ENCODE results near the gene SCUBE3.

Gene SCUBE3

GRCh38 chr6:35173044-35173426 is 40.7 kb upstream of the SCUBE3 start:
- no peaks in the 10 kb centered on the region for H3K36me3 ChIP-seq (ENCODE audit: control insufficient read depth in 1 of 2, insufficient read depth in 2 of 2, low read length in 2 of 2)
- no peaks in the 10 kb centered on the region for H3K9me3 ChIP-seq (ENCODE audit: control insufficient read depth in 1 of 2, low read length in 2 of 2)
- no peak overlapping the region for H3K4me3 ChIP-seq (ENCODE audit: low read depth in 1 of 2, low read length in 2 of 2)
- H3K4me1 ChIP-seq (ENCODE audit: control insufficient read depth in 1 of 2, insufficient read depth in 2 of 2, low read length in 2 of 2) = no peaks in the 10 kb centered on the region
- H3K27me3 ChIP-seq (ENCODE audit: control insufficient read depth in 1 of 2, insufficient read depth in 2 of 2, low read length in 2 of 2) = no peaks in the 10 kb centered on the region
- no peak overlapping the region for H3K27ac ChIP-seq (ENCODE audit: low read depth, low read length)
- H3K9ac ChIP-seq (ENCODE audit: low read depth in 1 of 2, low read length in 2 of 2) = no peak overlapping the region

- Histone ChIP-seq H3K9ac (ENCODE audit: low read depth in 1 of 2, low read length in 2 of 2) (no peak overlapping the region), H3K9me3 (ENCODE audit: control insufficient read depth in 1 of 2, low read length in 2 of 2) (no peaks in the 10 kb centered on the region), H3K27ac (ENCODE audit: low read depth, low read length) (no peak overlapping the region), H3K27me3 (ENCODE audit: control insufficient read depth in 1 of 2, insufficient read depth in 2 of 2, low read length in 2 of 2) (no peaks in the 10 kb centered on the region), H3K36me3 (ENCODE audit: control insufficient read depth in 1 of 2, insufficient read depth in 2 of 2, low read length in 2 of 2) (no peaks in the 10 kb centered on the region), H3K4me3 (ENCODE audit: low read depth in 1 of 2, low read length in 2 of 2) (no peak overlapping the region), H3K4me1 (ENCODE audit: control insufficient read depth in 1 of 2, insufficient read depth in 2 of 2, low read length in 2 of 2) (no peaks in the 10 kb centered on the region)
These were observed 40.2 kb upstream of the SCUBE3 start for GRCh38 chr6:35173427-35174087.

GRCh38 chr6:35174088-35174434 is 39.7 kb upstream of the SCUBE3 start:
- Histone ChIP-seq H3K27me3 (ENCODE audit: control insufficient read depth in 1 of 2, insufficient read depth in 2 of 2, low read length in 2 of 2) (no peaks in the 10 kb centered on the region), H3K36me3 (ENCODE audit: control insufficient read depth in 1 of 2, insufficient read depth in 2 of 2, low read length in 2 of 2) (no peaks in the 10 kb centered on the region), H3K27ac (ENCODE audit: low read depth, low read length) (no peak overlapping the region), H3K4me1 (ENCODE audit: control insufficient read depth in 1 of 2, insufficient read depth in 2 of 2, low read length in 2 of 2) (no peaks in the 10 kb centered on the region), H3K9me3 (ENCODE audit: control insufficient read depth in 1 of 2, low read length in 2 of 2) (no peaks in the 10 kb centered on the region), H3K4me3 (ENCODE audit: low read depth in 1 of 2, low read length in 2 of 2) (no peak overlapping the region), H3K9ac (ENCODE audit: low read depth in 1 of 2, low read length in 2 of 2) (no peak overlapping the region)

DNA sequence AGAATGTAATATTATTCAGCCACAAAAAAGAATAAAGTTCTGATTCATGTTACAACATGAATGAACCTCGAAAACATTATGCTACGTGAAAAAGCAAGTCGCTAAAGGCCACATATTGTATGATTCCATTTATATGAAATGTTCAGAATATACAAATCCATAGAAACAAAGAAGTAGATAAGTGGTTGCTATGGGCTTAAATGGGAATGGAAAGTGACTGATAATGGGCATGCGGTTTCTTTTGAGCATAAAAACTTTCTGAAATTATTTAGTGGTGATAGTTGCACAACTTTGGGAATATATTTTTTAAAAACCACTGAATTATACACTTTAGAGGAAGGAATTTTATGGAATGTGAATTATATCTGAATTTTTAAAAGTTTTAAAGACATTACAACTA is 39.3 kb upstream of the SCUBE3 start:
- Histone ChIP-seq H3K36me3 (ENCODE audit: control insufficient read depth in 1 of 2, insufficient read depth in 2 of 2, low read length in 2 of 2) (no peaks in the 10 kb centered on the region), H3K9me3 (ENCODE audit: control insufficient read depth in 1 of 2, low read length in 2 of 2) (no peaks in the 10 kb centered on the region), H3K4me1 (ENCODE audit: control insufficient read depth in 1 of 2, insufficient read depth in 2 of 2, low read length in 2 of 2) (no peaks in the 10 kb centered on the region), H3K27ac (ENCODE audit: low read depth, low read length) (no peak overlapping the region), H3K9ac (ENCODE audit: low read depth in 1 of 2, low read length in 2 of 2) (no peak overlapping the region), H3K4me3 (ENCODE audit: low read depth in 1 of 2, low read length in 2 of 2) (no peak overlapping the region), H3K27me3 (ENCODE audit: control insufficient read depth in 1 of 2, insufficient read depth in 2 of 2, low read length in 2 of 2) (no peaks in the 10 kb centered on the region)

GRCh38 chr6:35176301-35177024 is 37.3 kb upstream of the SCUBE3 start:
- Histone ChIP-seq H3K27me3 (ENCODE audit: control insufficient read depth in 1 of 2, insufficient read depth in 2 of 2, low read length in 2 of 2) (no peaks in the 10 kb centered on the region), H3K27ac (ENCODE audit: low read depth, low read length) (no peak overlapping the region), H3K4me3 (ENCODE audit: low read depth in 1 of 2, low read length in 2 of 2) (no peak overlapping the region), H3K9me3 (ENCODE audit: control insufficient read depth in 1 of 2, low read length in 2 of 2) (no peaks in the 10 kb centered on the region), H3K9ac (ENCODE audit: low read depth in 1 of 2, low read length in 2 of 2) (no peak overlapping the region), H3K4me1 (ENCODE audit: control insufficient read depth in 1 of 2, insufficient read depth in 2 of 2, low read length in 2 of 2) (peaks cover under 1 to 2% of the 10 kb centered on the region in 2 donors), H3K36me3 (ENCODE audit: control insufficient read depth in 1 of 2, insufficient read depth in 2 of 2, low read length in 2 of 2) (no peaks in the 10 kb centered on the region)

GRCh38 chr6:35177157-35177556 is 36.6 kb upstream of the SCUBE3 start:
- H3K9ac ChIP-seq (ENCODE audit: low read depth in 1 of 2, low read length in 2 of 2) = no peak overlapping the region
- peaks cover 5 to 9% of the 10 kb centered on the region in 2 donors for H3K4me1 ChIP-seq (ENCODE audit: control insufficient read depth in 1 of 2, insufficient read depth in 2 of 2, low read length in 2 of 2)
- no peaks in the 10 kb centered on the region for H3K36me3 ChIP-seq (ENCODE audit: control insufficient read depth in 1 of 2, insufficient read depth in 2 of 2, low read length in 2 of 2)
- no peaks in the 10 kb centered on the region for H3K27me3 ChIP-seq (ENCODE audit: control insufficient read depth in 1 of 2, insufficient read depth in 2 of 2, low read length in 2 of 2)
- no peak overlapping the region for H3K4me3 ChIP-seq (ENCODE audit: low read depth in 1 of 2, low read length in 2 of 2)
- no peaks in the 10 kb centered on the region for H3K9me3 ChIP-seq (ENCODE audit: control insufficient read depth in 1 of 2, low read length in 2 of 2)
- no peak overlapping the region for H3K27ac ChIP-seq (ENCODE audit: low read depth, low read length)

GRCh38 chr6:35177596-35177995 is 36.2 kb upstream of the SCUBE3 start:
- peaks cover 5 to 10% of the 10 kb centered on the region in 2 donors for H3K4me1 ChIP-seq (ENCODE audit: control insufficient read depth in 1 of 2, insufficient read depth in 2 of 2, low read length in 2 of 2)
- no peaks in the 10 kb centered on the region for H3K27me3 ChIP-seq (ENCODE audit: control insufficient read depth in 1 of 2, insufficient read depth in 2 of 2, low read length in 2 of 2)
- no peaks in the 10 kb centered on the region for H3K9me3 ChIP-seq (ENCODE audit: control insufficient read depth in 1 of 2, low read length in 2 of 2)
- no peak overlapping the region for H3K27ac ChIP-seq (ENCODE audit: low read depth, low read length)
- no peak overlapping the region for H3K4me3 ChIP-seq (ENCODE audit: low read depth in 1 of 2, low read length in 2 of 2)
- H3K36me3 ChIP-seq (ENCODE audit: control insufficient read depth in 1 of 2, insufficient read depth in 2 of 2, low read length in 2 of 2) = no peaks in the 10 kb centered on the region
- H3K9ac ChIP-seq (ENCODE audit: low read depth in 1 of 2, low read length in 2 of 2) = no peak overlapping the region

GRCh38 chr6:35178012-35178411 is 35.7 kb upstream of the SCUBE3 start:
- Histone ChIP-seq H3K36me3 (ENCODE audit: control insufficient read depth in 1 of 2, insufficient read depth in 2 of 2, low read length in 2 of 2) (no peaks in the 10 kb centered on the region), H3K9me3 (ENCODE audit: control insufficient read depth in 1 of 2, low read length in 2 of 2) (no peaks in the 10 kb centered on the region), H3K9ac (ENCODE audit: low read depth in 1 of 2, low read length in 2 of 2) (no peak overlapping the region), H3K27me3 (ENCODE audit: control insufficient read depth in 1 of 2, insufficient read depth in 2 of 2, low read length in 2 of 2) (no peaks in the 10 kb centered on the region), H3K4me1 (ENCODE audit: control insufficient read depth in 1 of 2, insufficient read depth in 2 of 2, low read length in 2 of 2) (peaks cover 5 to 10% of the 10 kb centered on the region in 2 donors), H3K4me3 (ENCODE audit: low read depth in 1 of 2, low read length in 2 of 2) (no peak overlapping the region), H3K27ac (ENCODE audit: low read depth, low read length) (no peak overlapping the region)

- H3K36me3 ChIP-seq (ENCODE audit: control insufficient read depth in 1 of 2, insufficient read depth in 2 of 2, low read length in 2 of 2) = no peaks in the 10 kb centered on the region
- no peak overlapping the region for H3K27ac ChIP-seq (ENCODE audit: low read depth, low read length)
- H3K4me1 ChIP-seq (ENCODE audit: control insufficient read depth in 1 of 2, insufficient read depth in 2 of 2, low read length in 2 of 2) = peaks cover 5 to 10% of the 10 kb centered on the region in 2 donors
- no peaks in the 10 kb centered on the region for H3K27me3 ChIP-seq (ENCODE audit: control insufficient read depth in 1 of 2, insufficient read depth in 2 of 2, low read length in 2 of 2)
- H3K9me3 ChIP-seq (ENCODE audit: control insufficient read depth in 1 of 2, low read length in 2 of 2) = no peaks in the 10 kb centered on the region
- H3K4me3 ChIP-seq (ENCODE audit: low read depth in 1 of 2, low read length in 2 of 2) = no peak overlapping the region
- no peak overlapping the region for H3K9ac ChIP-seq (ENCODE audit: low read depth in 1 of 2, low read length in 2 of 2)
These were observed 34.6 kb upstream of the SCUBE3 start for GRCh38 chr6:35178932-35179832.

DNA sequence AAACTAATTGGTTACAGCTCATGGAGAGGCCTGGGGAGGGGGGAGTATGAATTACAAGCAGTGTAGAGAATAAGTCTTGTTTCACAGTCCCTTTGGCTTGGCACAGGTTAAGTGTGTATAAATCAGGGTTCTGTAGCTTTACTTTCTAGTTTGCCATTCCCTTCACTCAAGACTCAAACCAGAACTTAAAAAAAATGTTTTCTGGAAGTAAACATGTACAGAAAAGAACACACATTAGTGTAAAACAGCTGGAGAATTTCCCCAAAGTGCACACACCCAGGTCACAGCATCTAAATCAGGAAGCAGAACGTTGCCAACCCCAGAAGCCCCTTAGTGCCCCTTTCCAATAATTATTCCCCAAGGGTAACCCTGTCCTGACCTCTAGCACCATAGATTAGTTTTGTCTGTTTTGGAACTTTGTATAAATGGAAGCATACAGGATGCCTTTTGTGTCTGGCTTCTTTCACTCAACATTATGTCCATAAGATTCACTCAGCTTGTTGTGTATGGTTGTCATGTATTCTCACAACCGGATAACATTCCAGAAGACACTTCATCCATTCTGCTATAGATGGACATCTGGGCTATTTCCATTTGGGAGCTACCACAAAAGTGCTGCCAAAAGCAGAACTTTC is 33.7 kb upstream of the SCUBE3 start:
- H3K9ac ChIP-seq (ENCODE audit: low read depth in 1 of 2, low read length in 2 of 2) = no peak overlapping the region
- no peak overlapping the region for H3K27ac ChIP-seq (ENCODE audit: low read depth, low read length)
- no peak overlapping the region for H3K4me3 ChIP-seq (ENCODE audit: low read depth in 1 of 2, low read length in 2 of 2)
- no peaks in the 10 kb centered on the region for H3K9me3 ChIP-seq (ENCODE audit: control insufficient read depth in 1 of 2, low read length in 2 of 2)
- H3K36me3 ChIP-seq (ENCODE audit: control insufficient read depth in 1 of 2, insufficient read depth in 2 of 2, low read length in 2 of 2) = no peaks in the 10 kb centered on the region
- peaks cover 5 to 10% of the 10 kb centered on the region in 2 donors for H3K4me1 ChIP-seq (ENCODE audit: control insufficient read depth in 1 of 2, insufficient read depth in 2 of 2, low read length in 2 of 2)
- H3K27me3 ChIP-seq (ENCODE audit: control insufficient read depth in 1 of 2, insufficient read depth in 2 of 2, low read length in 2 of 2) = no peaks in the 10 kb centered on the region
